ENCODE measurements around the gene GPATCH8.
"Not testable (repeated sequence)": the region's sequence is repeated elsewhere in the genome, so short reads cannot be mapped to it uniquely, and the experiment has no call there.

GPATCH8 gene

DNA sequence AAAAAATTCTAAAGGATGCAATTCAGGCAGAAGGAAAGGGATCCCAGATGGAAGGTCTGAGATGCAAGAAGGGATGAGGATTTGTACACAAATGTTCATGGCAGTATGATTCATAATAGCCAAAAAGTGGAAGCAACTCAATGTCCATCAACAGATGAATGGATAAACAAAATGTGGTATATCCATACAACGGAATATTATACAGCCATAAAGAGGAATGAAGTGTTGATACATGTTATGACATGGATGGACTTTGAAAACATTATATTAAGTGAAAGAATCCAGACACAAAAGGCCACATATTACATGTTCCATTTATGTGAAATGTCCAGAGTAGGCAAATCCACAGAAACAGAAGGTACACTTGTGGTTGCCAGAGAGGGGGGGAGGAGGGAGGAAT, 23.9 kb upstream of the GPATCH8 start:
- no peak for DNase-seq (ENCODE audit: low read depth in 3 of 3)

DNA sequence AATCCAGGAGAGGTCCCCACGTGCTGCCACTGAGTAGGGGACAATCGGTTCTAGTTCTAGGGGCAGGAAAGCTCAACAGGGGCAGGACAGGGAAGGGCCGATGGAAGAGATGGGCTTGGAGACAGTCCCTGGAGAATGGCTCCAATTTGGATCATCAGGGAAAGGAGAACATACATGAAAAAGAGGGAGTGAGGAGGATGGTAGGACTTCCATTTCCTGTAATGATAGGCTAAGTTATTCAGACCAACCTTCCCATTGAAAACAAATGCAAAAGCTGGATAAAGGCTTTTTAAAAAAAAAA, 20.4 kb upstream of the GPATCH8 start:
- DNase-seq (ENCODE audit: low read depth in 3 of 3) = no peak

GRCh38 chr17:44522883-44523671, 19.9 kb upstream of the GPATCH8 start:
- peak in 2 of 3 experiments; percentile 18 to 29 for DNase-seq (ENCODE audit: low read depth in 3 of 3)

GRCh38 chr17:44518032-44518431, 14.8 kb upstream of the GPATCH8 start:
- DNase-seq (ENCODE audit: low read depth in 3 of 3) = no peak

- DNase-seq (ENCODE audit: low read depth in 3 of 3) = not testable (repeated sequence)
Measured at GRCh38 chr17:44511241-44512134, 8.3 kb upstream of the GPATCH8 start.

DNA sequence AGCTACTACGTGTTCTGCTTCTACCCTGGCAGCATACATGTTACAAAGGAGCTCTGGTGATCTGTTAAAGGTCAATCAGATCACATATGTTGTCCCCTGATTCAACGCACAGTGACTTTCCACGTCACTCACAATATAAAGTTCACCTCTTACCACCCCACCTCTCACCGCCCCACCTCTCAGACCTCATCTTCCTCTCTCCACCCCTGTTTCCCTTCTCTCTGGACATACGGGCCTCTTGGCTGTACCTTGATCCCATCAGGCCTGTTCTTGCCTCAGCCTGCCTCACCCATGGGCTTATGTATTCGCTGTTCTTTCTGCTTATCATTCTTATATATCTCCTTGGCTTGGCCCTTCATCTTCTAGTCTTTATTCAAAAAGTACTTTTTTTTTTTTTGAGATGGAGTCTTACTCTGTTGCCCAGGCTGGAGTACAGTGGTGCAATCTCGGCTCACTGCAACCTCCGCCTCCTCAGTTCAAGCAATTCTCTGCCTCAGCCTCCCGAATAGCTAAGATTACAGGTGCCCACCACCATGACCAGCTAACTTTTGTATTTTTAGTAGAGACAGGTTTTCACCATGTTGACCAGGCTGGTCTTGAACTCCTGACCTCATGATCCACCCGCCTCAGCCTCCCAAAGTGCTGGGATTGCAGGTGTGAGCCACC, 3.9 kb upstream of the GPATCH8 start:
- DNase-seq (ENCODE audit: low read depth in 3 of 3) = not testable (repeated sequence)

GRCh38 chr17:44502598-44503146, 534 bp downstream of the GPATCH8 start:
- DNase-seq (ENCODE audit: low read depth in 3 of 3) = no peak

- no peak for DNase-seq (ENCODE audit: low read depth in 3 of 3)
Measured at GRCh38 chr17:44501866-44502375, 1.3 kb downstream of the GPATCH8 start.

DNA sequence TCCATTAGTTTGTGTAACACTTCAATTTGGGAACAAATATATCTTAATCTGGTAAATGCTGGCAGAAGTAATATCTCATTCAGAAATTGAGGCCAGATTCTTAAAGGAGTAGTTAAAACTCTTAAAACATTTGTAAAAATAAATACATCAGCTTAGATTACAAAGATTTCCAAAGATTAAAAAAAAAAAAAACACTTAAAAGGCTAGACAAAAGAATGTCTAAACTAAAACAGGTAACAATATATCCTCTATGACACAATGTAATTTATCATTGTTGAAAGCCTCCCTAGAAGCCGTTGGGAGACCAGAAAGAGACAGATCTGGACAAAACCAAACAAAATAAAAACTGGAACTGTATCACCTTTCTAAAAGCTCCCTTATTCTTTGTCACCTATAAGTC, 3.5 kb downstream of the GPATCH8 start:
- DNase-seq (ENCODE audit: low read depth in 3 of 3) = no peak

GRCh38 chr17:44496815-44497214, 6.4 kb downstream of the GPATCH8 start:
- DNase-seq (ENCODE audit: low read depth in 3 of 3) = no peak

DNA sequence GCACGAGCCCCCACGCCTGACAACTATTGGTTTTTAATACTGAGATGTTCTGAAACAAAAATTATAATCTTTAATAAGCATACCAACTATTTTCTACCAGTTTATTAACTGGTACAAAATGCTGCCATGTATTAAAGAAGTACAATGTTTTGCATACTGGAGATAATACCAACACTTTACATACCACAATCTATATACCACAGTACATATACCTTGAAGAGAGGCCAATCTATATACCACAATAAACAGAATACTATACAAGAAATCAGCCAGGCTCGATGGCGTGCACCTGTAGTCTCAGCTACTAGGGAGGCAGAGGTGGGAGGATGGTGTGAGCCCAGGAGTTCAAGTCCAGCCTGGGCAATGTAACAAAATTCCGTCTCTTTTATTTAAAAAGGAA, 9.9 kb downstream of the GPATCH8 start:
- DNase-seq (ENCODE audit: low read depth in 3 of 3) = no peak

DNA sequence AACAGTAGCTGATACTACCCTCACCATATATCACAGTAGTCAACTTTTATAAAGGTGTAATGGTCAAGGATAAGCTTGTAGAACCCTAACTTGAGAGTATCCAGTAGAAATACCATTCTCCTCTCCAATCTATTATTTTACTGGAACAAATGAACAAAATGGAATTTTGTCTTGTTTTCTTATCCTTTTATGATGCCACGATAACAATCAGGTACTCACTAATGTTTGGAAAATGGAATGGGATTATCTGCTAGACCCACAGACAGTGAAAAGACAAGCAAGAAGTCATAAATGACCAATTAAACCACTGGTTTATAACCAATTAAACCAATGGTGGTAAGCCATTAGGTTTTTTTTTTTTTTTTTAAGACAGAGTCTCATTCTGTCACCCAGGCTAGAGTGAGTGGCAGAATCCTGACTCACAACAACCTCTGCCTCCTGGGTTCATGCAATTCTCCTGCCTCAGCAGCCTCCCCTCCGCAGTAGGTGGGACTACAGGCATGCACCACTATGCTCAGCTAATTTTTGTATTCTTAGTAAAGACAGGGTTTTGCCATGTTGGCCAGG, 10.4 kb downstream of the GPATCH8 start:
- DNase-seq (ENCODE audit: low read depth in 3 of 3) = no peak

DNA sequence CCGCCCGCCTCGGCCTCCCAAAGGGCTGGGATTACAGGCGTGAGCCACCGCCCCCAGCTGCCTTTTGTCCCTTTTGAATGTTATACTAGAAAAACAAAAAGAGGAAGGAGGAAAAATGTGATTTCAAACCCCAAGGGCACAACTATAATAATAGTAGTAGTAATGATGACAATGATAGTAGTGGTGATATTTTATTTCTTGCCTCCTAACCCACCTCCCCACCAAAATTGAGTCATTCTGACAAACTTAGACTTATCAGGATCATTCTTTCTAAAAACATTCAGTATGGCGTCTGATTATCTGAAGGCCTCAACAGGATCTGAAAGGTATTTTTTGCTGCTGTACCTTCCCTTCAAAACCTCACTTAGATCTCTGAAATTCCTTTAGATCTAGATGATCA, 13.6 kb downstream of the GPATCH8 start:
- no peak for DNase-seq (ENCODE audit: low read depth in 3 of 3)

DNA sequence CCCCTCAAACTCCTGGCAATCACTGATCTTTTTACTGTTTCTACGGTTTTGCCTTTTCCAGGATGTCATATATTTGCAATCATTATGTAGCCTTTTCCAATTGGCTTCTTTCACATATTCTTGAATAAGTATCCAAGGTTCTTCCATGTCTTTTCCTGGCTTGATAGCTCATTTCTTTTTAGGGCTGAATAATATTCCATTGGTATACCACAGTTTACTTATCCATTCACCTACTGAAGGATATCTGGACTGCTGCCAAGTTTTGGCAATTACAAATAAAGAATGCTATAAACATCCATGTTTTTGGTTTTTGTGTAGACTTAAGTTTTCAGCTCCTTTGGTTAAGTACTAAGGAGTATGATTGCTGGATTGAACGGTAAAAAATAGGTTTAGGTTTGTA, 16.0 kb downstream of the GPATCH8 start:
- no peak for DNase-seq (ENCODE audit: low read depth in 3 of 3)

GRCh38 chr17:44473367-44473766, 29.8 kb downstream of the GPATCH8 start:
- no peak for DNase-seq (ENCODE audit: low read depth in 3 of 3)

- DNase-seq (ENCODE audit: low read depth in 3 of 3) = no peak
Measured at GRCh38 chr17:44469676-44470075, 33.5 kb downstream of the GPATCH8 start.

DNA sequence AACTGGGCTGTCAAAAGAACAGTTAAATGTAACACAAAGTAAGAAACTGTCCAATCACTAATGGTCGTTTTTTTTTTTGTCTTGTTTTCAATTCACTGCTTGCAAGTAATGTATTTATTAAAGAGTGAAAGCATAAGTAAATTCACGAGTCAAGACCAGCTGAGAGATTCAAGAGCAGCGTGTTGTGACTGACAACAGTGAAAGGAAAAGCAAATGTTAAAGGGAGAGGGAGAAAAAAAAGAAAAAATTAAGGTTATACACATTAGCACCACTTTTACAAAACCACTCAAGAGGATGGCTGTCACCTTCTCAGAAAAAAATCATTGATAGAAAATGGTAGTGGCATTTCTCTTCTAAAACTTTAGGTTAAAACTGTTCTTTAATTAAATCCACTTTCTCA, 36.1 kb downstream of the GPATCH8 start:
- no peak for DNase-seq (ENCODE audit: low read depth in 3 of 3)

DNA sequence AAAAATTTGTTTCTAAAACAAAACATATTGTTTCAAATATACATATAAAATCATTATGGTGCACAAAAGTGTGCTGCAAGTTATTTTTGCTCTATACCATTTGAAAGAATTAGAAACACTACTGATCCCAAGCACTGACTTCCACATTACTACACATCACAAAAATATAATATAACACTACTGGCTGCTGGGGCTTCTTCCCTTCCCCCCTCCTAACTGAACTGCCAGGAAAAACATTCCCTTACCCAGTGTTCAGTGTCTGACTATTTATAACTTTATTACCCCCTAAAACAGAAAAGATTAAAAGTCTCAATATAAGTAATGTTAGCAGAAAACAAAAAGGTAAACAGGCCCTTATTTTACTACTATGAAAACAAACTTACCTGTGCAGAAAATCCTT, 36.9 kb downstream of the GPATCH8 start:
- DNase-seq (ENCODE audit: low read depth in 3 of 3) = no peak

DNA sequence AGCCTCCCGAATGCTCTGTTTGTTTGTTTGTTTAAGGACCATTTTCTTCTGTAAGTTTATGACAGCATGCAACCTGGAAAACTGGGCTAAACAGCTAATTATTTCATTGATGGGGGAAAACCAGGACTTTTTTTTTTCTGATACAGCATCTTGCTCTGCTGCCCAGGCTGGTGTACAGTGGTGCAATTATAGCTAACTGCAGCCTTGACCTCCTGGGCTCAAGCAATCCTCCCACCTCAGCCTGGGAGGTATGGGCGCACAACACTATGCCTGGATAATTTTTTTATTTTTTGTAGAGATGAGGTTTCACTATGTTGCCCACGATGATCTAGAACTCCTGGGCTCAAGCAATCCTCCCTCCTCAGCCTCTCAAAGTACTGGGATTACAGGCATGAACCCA, 37.3 kb downstream of the GPATCH8 start:
- no peak for DNase-seq (ENCODE audit: low read depth in 3 of 3)

DNA sequence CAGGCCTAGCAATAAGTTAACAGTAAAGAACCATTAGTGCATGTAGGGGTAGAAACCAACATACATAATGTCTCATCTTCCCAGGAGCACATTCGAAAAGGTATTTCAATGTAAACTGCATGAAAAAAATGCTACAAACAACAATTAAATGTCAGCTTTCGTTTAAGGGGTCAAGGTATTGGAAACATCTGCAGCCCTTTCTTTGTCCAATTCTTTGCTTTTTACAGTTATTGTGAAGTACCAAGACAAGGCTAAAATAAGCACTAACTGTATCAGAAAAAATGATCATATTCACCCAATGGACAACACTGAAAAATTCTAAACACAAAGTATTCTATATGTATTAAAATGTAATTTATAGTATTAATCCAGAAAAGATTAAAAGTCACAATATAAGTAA, 37.9 kb downstream of the GPATCH8 start:
- no peak for DNase-seq (ENCODE audit: low read depth in 3 of 3)

- no peak for DNase-seq (ENCODE audit: low read depth in 3 of 3)
Measured at GRCh38 chr17:44464037-44464436, 39.2 kb downstream of the GPATCH8 start.

GRCh38 chr17:44451832-44452231, 51.4 kb downstream of the GPATCH8 start:
- no peak for DNase-seq (ENCODE audit: low read depth in 3 of 3)

All from stimulated activated CD4-positive, alpha-beta T cell treated with anti-CD3 and anti-CD28 coated beads, TNF-alpha, amount 100 ng/mL, for 4 hours (primary cell).